Astrocyte of the cerebellum (primary cell): Measurements from ENCODE around the gene SEPTIN5.

ENCODE experiments used
- DNase-seq: peaks from one replicate; pipeline ENCODE4 v3.0.0-alpha.2; 2011; ENCODE audit warnings: low read depth
- H3K4me3 ChIP-seq: 2 replicates; pipeline ENCODE4 v1.5.1; 2011; ENCODE audit warnings: mild to moderate bottlenecking, low read depth, low read length, moderate library complexity
- CTCF ChIP-seq: IDR thresholded peaks from 2 replicates; pipeline ENCODE4 v1.5.1; 2012; ENCODE audit warnings: low read length, low read depth, moderate library complexity, mild to moderate bottlenecking; ENCODE audit errors: missing control alignments
- in situ Hi-C: cut with HindIII; loops from 2 replicates; pipeline ENCODE4 v1.10.0; 2017; ENCODE audit warnings: low sequenced_read_pairs

Gene SEPTIN5

GRCh38 chr22:19757140-19757984, 43.1 kb downstream of the SEPTIN5 start:
- H3K4me3 ChIP-seq = no peak overlapping the region
- in situ Hi-C loops = loop anchor here (5.0 kb wide), 1 partner anchor 75 kb away; no protein-coding TSS in a partner anchor

GRCh38 chr22:19757985-19758895, 43.9 kb downstream of the SEPTIN5 start:
- in situ Hi-C loops = loop anchor here (5.0 kb wide), 1 partner anchor 74 kb away; no protein-coding TSS in a partner anchor
- H3K4me3 ChIP-seq = no peak overlapping the region
- TF ChIP-seq CTCF = no peak
- DNase-seq = no peak

More at GRCh38 chr22:19757140-19757984, 43.1 kb downstream of the SEPTIN5 start:
- TF ChIP-seq CTCF = no peak
- DNase-seq = no peak

- no peak overlapping the region for H3K4me3 ChIP-seq
- no peak for DNase-seq
- no peak for TF ChIP-seq CTCF
- in situ Hi-C loops = loop anchor here (5.0 kb wide), 1 partner anchor 73 kb away; no protein-coding TSS in a partner anchor
Observed at GRCh38 chr22:19758896-19759426, 44.7 kb downstream of the SEPTIN5 start.

- no peak for TF ChIP-seq CTCF
- no peak for DNase-seq
- in situ Hi-C loops = loop anchor here (5.0 kb wide), 1 partner anchor 73 kb away; no protein-coding TSS in a partner anchor
- H3K4me3 ChIP-seq = no peak overlapping the region
Observed at GRCh38 chr22:19759427-19760057, 45.2 kb downstream of the SEPTIN5 start.

- in situ Hi-C loops = no loop called here
- H3K4me3 ChIP-seq = no peak within 1 kb of the TSS
- TF ChIP-seq CTCF = no peak
- no peak for DNase-seq
Observed at GRCh38 chr22:19760058-19760950, 46.0 kb downstream of the SEPTIN5 start, which contains the start of gene TBX1. Gene TBX1, plus strand, starts transcription at chr22:19760778. Its CDS starts 66 bp downstream, at chr22:19760844.
